Umbilical cord (tissue), 2 donors: ENCODE measurements around the gene CHRNE. TPM values are rescaled to one million over a fixed set of nuclear protein-coding genes. Genes with fewer than 3 reads are reported as not detected.
A peak's percentile ranks its signal among the peaks of the same experiment; 100 is the strongest.
"Not testable (repeated sequence)": the region's sequence is repeated elsewhere in the genome, so short reads cannot be mapped to it uniquely, and the experiment has no call there.

Experiments
- DNase-seq: peaks from one replicate; pipeline ENCODE4 v3.0.0-alpha.2; 2015; ENCODE audit warnings: low spot score
- total RNA-seq: library from RNA; depleted of rRNA; stranded (reverse); fragments of >200 nt; gene quantifications from one replicate; pipeline ENCODE4 v1.2.3, GENCODE V29; 2014; ENCODE audit warnings: low replicate concordance; ENCODE audit not compliant: insufficient read depth

Gene CHRNE
- total RNA-seq, 1 donor from 2014 or later = not detected

- peak; percentile 100 for DNase-seq
These were observed 37.1 kb upstream of the CHRNE start, which contains the start of the genes RNF167 and SLC25A11 for GRCh38 chr17:4939796-4940554. RNF167 (plus strand) TSS chr17:4940268; CDS start chr17:4940910, 642 bp downstream. SLC25A11 (minus strand) TSS chr17:4940046; CDS start chr17:4939910, 136 bp downstream.

DNA sequence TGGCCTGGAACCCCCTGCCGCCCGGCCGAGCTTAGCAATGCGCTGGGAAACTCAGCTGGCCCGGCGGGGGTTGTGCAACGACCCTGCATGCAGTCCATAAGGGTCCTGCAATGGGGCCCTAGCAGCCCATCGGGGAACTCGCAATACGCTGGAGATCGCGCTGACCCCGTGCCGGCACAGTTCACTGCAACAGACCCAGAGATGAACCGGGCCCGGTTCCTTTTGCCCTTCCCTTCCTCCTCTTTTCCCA, 36.6 kb upstream of the CHRNE start:
- no peak for DNase-seq

DNA sequence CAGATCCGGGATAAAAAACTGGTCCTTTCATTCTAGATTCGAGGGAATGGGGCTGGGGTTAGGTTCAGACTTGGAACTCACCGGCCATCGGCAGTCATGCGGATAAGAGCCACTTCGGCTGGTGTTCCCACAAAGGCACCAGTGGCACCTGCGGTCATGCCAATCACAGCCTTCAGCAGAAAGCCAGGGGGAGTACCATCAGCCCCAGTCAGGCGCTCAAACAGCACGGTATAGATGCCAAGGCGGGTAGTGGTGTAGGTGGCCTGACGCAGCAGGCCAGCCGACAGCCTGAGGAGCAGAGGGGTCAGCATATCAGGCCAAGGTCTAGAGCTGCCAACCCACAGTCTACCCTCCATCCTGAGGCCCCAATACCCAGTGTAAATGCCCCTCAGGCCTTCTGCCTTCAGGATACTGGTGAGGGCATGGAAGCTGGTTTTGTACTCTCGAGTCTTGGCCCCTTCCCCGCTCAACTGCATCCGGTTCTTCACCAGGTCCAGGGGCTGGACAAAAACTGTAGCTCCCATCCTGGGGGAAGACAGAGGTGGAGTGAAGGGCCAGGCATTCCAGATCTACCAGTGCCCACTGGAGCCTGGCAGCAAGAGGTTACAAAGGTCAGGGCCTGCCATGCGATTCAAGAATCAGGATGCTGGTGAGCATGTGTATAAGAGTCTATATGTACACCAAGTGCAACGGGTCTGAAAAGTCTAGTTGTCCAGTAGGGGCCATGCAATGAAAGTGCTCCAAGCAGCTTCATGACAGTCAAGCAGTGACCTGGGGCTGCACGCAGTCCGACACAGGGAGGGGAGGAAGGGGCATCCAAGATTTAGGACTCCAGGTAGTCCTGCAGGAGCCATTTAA, 36.0 kb upstream of the CHRNE start:
- no peak for DNase-seq

- DNase-seq = no peak
These were observed 35.2 kb upstream of the CHRNE start for GRCh38 chr17:4938069-4938491.

DNA sequence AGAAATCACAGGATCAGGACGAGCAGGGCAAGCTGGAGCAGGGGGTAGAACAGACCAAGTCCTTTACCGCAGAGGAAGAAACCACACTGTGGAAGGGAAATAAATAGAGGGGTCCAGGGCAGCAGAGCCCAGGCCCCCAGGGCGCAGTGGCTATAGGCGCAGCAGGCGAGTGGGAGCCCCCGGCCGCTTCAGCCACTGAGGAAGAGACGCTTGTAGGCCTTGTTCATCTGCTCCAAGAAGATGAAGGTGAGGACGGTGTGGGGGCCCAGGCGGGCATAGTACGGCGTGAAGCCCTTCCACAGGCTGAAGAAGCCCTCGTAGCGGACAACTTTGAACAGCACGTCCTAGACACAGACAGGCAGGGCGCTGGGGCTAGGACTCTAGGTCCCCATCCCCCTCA, 34.7 kb upstream of the CHRNE start:
- DNase-seq = no peak

- no peak for DNase-seq
These were observed 33.5 kb upstream of the CHRNE start for GRCh38 chr17:4936436-4936835.

GRCh38 chr17:4935650-4936049, 32.8 kb upstream of the CHRNE start:
- no peak for DNase-seq

DNA sequence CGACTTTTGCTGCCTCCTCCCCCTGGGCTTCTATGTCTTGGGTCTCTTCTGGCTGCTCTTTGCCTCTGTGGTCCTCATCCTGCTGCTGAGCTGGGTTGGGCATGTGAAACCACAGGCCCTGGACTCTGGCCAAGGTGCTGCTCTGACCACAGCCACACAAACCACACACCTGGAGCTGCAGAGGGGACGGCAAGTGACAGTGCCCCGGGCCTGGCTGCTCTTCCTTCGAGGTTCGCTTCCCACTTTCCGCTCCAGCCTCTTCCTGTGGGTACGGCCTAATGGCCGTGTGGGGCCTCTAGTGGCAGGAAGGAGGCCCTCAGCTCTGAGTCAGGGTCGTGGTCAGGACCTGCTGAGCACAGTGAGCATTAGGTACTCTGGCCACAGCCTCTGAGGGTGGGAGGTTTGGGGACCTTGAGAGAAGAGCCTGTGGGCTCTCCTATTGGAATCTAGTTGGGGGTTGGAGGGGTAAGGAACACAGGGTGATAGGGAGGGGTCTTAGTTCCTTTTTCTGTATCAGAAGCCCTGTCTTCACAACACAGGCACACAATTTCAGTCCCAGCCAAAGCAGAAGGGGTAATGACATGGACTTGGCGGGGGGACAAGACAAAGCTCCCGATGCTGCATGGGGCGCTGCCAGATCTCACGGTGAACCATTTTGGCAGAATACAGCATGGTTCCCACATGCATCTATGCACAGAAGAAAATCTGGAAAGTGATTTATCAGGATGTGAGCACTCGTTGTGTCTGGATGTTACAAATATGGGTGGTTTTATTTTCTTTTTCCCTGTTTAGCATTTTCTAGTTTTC, 31.5 kb upstream of the CHRNE start:
- no peak for DNase-seq

DNA sequence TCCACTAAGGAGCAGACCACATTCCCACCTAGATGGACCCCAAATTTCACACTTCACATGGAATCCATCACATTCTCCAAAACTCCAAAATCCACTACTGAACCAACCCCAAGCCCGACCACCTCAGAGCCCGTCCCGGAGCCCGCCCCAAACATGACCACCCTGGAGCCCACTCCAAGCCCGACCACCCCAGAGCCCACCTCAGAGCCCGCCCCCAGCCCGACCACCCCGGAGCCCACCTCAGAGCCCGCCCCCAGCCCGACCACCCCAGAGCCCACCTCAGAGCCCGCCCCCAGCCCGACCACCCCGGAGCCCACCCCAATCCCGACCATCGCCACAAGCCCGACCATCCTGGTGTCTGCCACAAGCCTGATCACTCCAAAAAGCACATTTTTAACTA, 30.7 kb upstream of the CHRNE start:
- DNase-seq = no peak

GRCh38 chr17:4932756-4933155, 29.9 kb upstream of the CHRNE start:
- no peak for DNase-seq

- DNase-seq = no peak
These were observed 29.1 kb upstream of the CHRNE start, which contains the start of gene GP1BA for GRCh38 chr17:4931963-4932362. GP1BA (plus strand) TSS chr17:4932277; CDS start chr17:4932605, 328 bp downstream.

DNA sequence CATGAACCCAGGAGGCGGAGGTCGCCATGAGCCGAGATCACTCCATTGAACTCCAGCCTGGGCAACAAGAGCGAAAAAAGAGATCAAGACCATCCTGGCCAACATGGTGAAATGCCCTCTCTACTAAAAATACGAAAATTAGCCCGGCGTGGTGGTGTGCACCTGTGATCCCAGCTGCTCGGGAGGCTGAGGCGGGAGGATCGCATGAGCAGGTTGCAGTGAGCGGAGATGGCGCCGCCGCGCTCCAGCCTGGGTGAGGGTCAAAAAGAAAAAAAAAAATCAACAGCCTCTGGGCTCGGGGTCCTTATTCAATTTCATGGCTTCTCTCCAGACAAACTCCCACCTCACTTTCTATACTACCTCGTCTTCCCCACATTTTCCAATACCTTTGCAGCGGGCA, 26.0 kb upstream of the CHRNE start:
- DNase-seq = no peak

DNA sequence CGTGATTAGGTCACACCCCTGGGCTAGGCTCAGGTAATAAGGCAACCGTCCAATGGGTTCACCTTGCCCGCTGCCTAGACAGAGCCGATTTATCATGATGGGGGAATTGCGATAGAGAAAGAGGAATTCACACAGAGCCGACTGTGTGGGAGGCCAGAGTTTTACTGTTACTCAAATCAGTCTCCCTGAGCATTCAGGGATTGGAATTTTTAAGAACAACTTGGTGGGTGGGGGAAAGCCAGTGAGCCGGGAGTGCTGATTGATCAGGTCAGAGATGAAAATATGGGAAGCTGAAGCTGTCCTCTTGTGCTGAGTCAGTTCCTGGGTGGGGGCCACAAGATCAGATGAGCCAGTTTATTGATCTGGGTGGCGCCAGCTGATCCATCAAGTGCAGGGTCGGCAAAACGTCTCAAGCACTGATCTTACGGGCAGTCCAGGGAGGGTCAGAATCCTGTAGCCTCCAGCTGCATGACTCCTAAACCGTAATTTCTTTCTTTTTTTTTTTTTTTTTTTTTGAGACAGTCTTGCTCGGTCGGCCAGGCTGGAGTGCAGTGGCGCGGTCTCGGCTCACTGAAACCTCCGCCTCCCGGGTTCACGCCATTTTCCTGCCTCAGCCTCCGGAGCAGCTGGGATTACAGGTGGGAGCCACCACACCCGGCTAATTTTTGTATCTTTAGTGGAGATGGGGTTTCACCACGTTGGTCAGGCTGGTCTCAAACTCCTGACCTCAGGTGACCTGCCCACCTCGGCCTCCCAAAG, 23.9 kb upstream of the CHRNE start:
- not testable (repeated sequence) for DNase-seq

- no peak for DNase-seq
These were observed 18.4 kb upstream of the CHRNE start for GRCh38 chr17:4921320-4921719.

GRCh38 chr17:4920351-4921048, 17.6 kb upstream of the CHRNE start:
- no peak for DNase-seq

GRCh38 chr17:4919511-4920047, 16.7 kb upstream of the CHRNE start:
- no peak for DNase-seq

GRCh38 chr17:4914551-4914950, 11.7 kb upstream of the CHRNE start:
- DNase-seq = not testable (repeated sequence)

GRCh38 chr17:4913994-4914393, 11.1 kb upstream of the CHRNE start:
- no peak for DNase-seq

DNA sequence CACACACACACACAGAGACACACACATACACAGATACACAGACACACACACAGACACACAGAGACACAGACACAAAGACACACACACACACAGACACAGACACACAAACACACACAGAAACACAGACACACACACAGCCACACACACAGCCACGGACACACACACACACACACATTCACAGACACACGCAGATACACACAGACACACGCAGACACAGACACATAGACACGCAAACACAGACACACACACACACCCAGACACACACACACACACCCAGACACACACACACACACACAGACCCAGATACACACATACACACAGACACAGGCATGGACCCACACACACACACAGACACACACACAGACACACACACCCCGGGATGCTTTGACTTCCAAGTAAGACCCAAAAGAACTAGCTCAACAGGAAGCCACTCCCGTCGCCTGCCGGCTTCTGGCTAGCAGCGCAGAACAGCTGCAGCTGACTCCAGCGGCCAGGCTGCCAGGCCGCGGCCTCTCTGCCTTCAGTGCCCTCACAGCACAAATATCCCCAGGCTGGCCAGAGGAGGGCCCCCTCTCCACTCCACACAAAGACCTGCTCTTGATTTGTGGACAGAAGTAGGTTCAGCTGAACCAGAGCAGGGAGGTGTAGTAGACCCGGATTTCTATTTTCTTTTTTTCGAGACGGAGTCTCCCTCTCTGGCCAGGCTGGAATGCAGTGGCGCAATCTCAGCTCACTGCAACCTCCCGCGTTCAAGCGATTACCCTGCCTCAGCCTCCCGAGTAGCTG, 6.0 kb upstream of the CHRNE start:
- DNase-seq = peak; percentile 87
